Measurements from ENCODE around the gene CAMSAP3. TPM values are rescaled to one million over a fixed set of nuclear protein-coding genes. Genes with fewer than 3 reads are reported as not detected.

CAMSAP3 gene
- total RNA-seq, 1 donor from 2014 or later: 12.8 TPM

GRCh38 chr19:7556696-7557315 lies 38.9 kb upstream of the CAMSAP3 start:
- no peak for TF ChIP-seq CTCF (IDR thresholded peaks at IDR 0.05)
- no peak for TF ChIP-seq POLR2AphosphoS5 (IDR thresholded peaks at IDR 0.05; ENCODE audit: insufficient read depth in 1 of 2, low read depth in 1 of 2)
- TF ChIP-seq POLR2A (IDR thresholded peaks at IDR 0.05): no peak
- no peaks in the 10 kb centered on the region for H3K4me1 ChIP-seq
- H3K27ac ChIP-seq: no peak overlapping the region
- intact Hi-C loops (cut with DNase I): no loop called here
- no peak for DNase-seq (ENCODE audit: extremely low spot score in 2 of 2)
- H3K9me3 ChIP-seq: no peaks in the 10 kb centered on the region
- H3K4me3 ChIP-seq: no peak overlapping the region
- peaks cover 3 to 78% of the 10 kb centered on the region in 2 donors for H3K36me3 ChIP-seq
- H3K27me3 ChIP-seq: no peaks in the 10 kb centered on the region

GRCh38 chr19:7558667-7559066 lies 37.0 kb upstream of the CAMSAP3 start:
- DNase-seq (ENCODE audit: extremely low spot score in 2 of 2): no peak
- intact Hi-C loops (cut with DNase I): no loop called here
- Histone ChIP-seq H3K36me3 (peaks cover 3 to 71% of the 10 kb centered on the region in 2 donors), H3K27me3 (no peaks in the 10 kb centered on the region), H3K4me3 (no peak overlapping the region), H3K27ac (no peak overlapping the region), H3K9me3 (no peaks in the 10 kb centered on the region), H3K4me1 (no peaks in the 10 kb centered on the region)
- TF ChIP-seq POLR2A (IDR thresholded peaks at IDR 0.05) (no peak), CTCF (IDR thresholded peaks at IDR 0.05) (no peak), POLR2AphosphoS5 (IDR thresholded peaks at IDR 0.05; ENCODE audit: insufficient read depth in 1 of 2, low read depth in 1 of 2) (no peak)

GRCh38 chr19:7559102-7559501 lies 36.6 kb upstream of the CAMSAP3 start:
- TF ChIP-seq POLR2A (IDR thresholded peaks at IDR 0.05) (no peak), POLR2AphosphoS5 (IDR thresholded peaks at IDR 0.05; ENCODE audit: insufficient read depth in 1 of 2, low read depth in 1 of 2) (no peak), CTCF (IDR thresholded peaks at IDR 0.05) (no peak)

GRCh38 chr19:7560255-7560654 lies 35.4 kb upstream of the CAMSAP3 start:
- intact Hi-C loops (cut with DNase I): no loop called here
- no peak for DNase-seq (ENCODE audit: extremely low spot score in 2 of 2)
- H3K27ac ChIP-seq: no peak overlapping the region
- no peak for TF ChIP-seq POLR2A (IDR thresholded peaks at IDR 0.05)
- no peak for TF ChIP-seq POLR2AphosphoS5 (IDR thresholded peaks at IDR 0.05; ENCODE audit: insufficient read depth in 1 of 2, low read depth in 1 of 2)
- no peak for TF ChIP-seq CTCF (IDR thresholded peaks at IDR 0.05)
- H3K36me3 ChIP-seq: peaks cover 3 to 55% of the 10 kb centered on the region in 2 donors
- H3K9me3 ChIP-seq: no peaks in the 10 kb centered on the region
- no peak overlapping the region for H3K4me3 ChIP-seq
- no peaks in the 10 kb centered on the region for H3K4me1 ChIP-seq
- H3K27me3 ChIP-seq: no peaks in the 10 kb centered on the region

More at GRCh38 chr19:7559102-7559501, 36.6 kb upstream of the CAMSAP3 start:
- H3K9me3 ChIP-seq: no peaks in the 10 kb centered on the region
- intact Hi-C loops (cut with DNase I): no loop called here
- no peaks in the 10 kb centered on the region for H3K27me3 ChIP-seq
- no peak overlapping the region for H3K4me3 ChIP-seq
- no peak for DNase-seq (ENCODE audit: extremely low spot score in 2 of 2)
- H3K36me3 ChIP-seq: peaks cover 3 to 67% of the 10 kb centered on the region in 2 donors
- no peaks in the 10 kb centered on the region for H3K4me1 ChIP-seq
- no peak overlapping the region for H3K27ac ChIP-seq

- H3K27ac ChIP-seq: no peak overlapping the region
- no peaks in the 10 kb centered on the region for H3K4me1 ChIP-seq
- no peak overlapping the region for H3K4me3 ChIP-seq
- TF ChIP-seq POLR2A (IDR thresholded peaks at IDR 0.05) (no peak), CTCF (IDR thresholded peaks at IDR 0.05) (no peak), POLR2AphosphoS5 (IDR thresholded peaks at IDR 0.05; ENCODE audit: insufficient read depth in 1 of 2, low read depth in 1 of 2) (no peak)
- H3K27me3 ChIP-seq: no peaks in the 10 kb centered on the region
- H3K9me3 ChIP-seq: no peaks in the 10 kb centered on the region
- DNase-seq (ENCODE audit: extremely low spot score in 2 of 2): no peak
- peaks cover 3 to 48% of the 10 kb centered on the region in 2 donors for H3K36me3 ChIP-seq
- intact Hi-C loops (cut with DNase I): no loop called here
Observed at GRCh38 chr19:7561325-7561724, 34.3 kb upstream of the CAMSAP3 start.
